Measurements from ENCODE around the gene CSDE1.

The CSDE1 gene

DNA sequence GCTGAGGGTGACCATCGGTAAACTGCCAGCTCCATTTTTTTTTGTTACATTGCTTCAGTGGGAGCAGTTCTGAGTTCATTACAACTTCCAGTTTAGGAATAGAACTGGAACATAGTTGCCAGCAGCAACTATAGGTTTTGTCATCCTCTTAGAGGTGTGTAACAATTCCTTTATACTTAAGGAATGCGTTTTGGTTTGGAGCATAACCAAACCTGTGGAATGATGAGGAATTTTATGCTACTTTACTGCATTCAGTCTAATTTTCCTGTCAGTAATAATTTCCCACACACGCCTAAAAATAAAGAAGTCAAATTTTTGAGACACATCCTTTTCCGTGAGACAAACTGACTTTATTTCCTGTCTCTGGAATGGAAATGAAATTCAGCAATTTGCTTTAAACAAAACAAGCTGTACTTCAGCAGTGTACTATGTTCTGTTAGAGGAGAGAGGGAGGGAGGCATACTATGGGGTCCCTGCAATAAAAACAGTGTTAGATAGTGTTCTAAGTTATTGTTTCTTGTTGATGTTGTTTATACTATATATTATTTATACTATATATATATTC lies 57.7 kb downstream of the CSDE1 start:
- no peaks in the 10 kb centered on the region for H3K36me3 ChIP-seq (ENCODE audit: insufficient read depth, low read length)
- H3K9ac ChIP-seq (ENCODE audit: low read depth, low read length): no peak overlapping the region
- H3K27ac ChIP-seq (ENCODE audit: low read depth, low read length): no peak overlapping the region
- no peak overlapping the region for H3K4me3 ChIP-seq (ENCODE audit: low read length)
- H3K27me3 ChIP-seq (ENCODE audit: insufficient read depth, low read length): peaks cover 7% of the 10 kb centered on the region
- H3K9me3 ChIP-seq (ENCODE audit: insufficient read depth, low read depth, low read length): no peaks in the 10 kb centered on the region
- no peaks in the 10 kb centered on the region for H3K4me1 ChIP-seq (ENCODE audit: insufficient read depth, low read length)
- 87% methylated on average over 3 of the region's 4 CpGs for WGBS

DNA sequence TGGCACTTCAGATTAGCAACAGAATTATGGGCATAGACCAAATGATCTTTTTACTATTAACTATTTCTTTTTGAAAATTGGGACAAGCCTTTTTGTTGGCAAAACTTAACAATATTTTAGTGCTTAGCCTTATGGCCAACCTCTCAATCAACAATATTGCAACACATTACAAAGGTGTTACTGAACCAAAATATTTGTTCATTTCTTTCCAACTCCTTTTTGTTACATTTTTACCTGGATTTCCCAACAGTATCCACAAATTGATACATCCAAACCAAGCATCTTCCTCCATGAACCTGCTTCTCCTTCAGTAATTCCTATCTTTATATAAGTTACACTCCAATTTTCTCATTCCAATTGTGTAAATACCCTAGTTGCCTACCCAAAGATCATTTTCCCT lies 61.0 kb downstream of the CSDE1 start:
- H3K9me3 ChIP-seq (ENCODE audit: insufficient read depth, low read depth, low read length): no peaks in the 10 kb centered on the region

DNA sequence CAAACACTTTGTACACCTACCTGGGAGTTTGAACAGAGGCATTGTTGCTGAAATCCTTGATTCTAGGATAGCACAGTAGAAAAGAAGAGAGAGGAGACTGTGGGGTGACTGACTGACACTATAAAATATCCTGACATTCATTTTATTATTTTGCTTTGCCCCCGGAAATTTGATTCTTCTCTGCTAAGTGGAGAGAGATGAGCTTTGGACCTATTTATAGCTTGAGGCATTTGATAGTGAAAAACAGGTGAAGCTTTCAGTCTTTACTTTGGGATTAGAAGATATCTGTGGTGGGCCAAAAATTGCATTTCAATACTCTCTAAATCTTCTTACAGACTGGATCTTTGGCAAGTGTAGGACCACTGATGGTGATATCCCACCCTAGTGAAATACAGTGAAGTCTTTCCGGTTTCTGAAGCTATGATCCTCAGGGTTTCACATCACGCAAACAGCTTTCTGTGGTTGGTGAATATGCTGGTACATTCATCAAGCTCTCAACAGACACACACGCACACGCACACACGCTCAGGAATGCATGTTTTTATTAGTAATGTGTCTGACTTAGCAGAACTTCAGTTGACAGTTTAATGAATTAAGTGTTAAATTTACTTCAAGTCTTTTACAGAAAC lies 62.2 kb downstream of the CSDE1 start, which contains the start of gene AMPD1:
AMPD1 (minus strand) TSS at position 117 of the 629 bp plus-strand sequence; CDS start at position 42, 75 bp downstream.
- 97% methylated on average over 3 of the region's 6 CpGs for WGBS
- H3K27me3 ChIP-seq (ENCODE audit: insufficient read depth, low read length): peaks cover 7% of the 10 kb centered on the region

More for the DNA sequence above, 61.0 kb downstream of the CSDE1 start:
- Histone ChIP-seq H3K9ac (ENCODE audit: low read depth, low read length) (no peak overlapping the region), H3K36me3 (ENCODE audit: insufficient read depth, low read length) (no peaks in the 10 kb centered on the region), H3K4me1 (ENCODE audit: insufficient read depth, low read length) (no peaks in the 10 kb centered on the region), H3K27me3 (ENCODE audit: insufficient read depth, low read length) (peaks cover 7% of the 10 kb centered on the region), H3K27ac (ENCODE audit: low read depth, low read length) (no peak overlapping the region), H3K4me3 (ENCODE audit: low read length) (no peak overlapping the region)

DNA sequence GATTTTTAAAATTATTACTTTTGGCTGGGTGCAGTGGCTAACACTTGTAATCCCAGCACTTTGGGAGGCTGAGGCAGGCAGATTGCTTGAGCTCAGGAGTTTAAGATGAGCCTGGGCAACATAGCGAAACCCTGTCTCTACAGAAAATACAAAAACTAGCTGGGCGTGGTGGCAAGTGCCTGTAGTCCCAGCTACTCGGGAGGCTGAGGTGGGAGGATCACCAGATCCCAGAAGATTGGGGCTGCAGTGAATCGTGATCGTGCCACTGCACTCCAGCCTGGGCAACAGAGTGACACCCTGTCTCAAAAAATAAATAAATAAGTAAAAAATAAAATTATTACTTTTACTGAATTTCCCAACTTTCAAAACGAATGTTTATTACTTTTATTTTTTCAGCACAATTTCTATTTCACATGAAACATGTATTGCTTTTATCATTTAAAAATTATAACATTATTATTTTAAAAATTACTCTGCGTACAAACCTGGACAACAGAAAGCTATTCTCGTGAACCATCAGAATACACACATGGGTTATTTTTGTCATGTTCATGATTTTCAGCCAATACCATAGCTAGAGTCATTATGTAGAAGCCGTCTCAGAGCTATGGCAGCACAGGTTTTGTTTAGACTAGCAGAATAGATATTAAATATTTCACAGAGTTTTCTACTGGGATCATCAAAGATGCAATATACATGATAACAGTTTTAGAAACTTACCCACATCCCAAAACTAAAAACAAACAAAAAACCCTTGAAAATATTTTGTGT lies 63.1 kb downstream of the CSDE1 start:
- H3K27me3 ChIP-seq (ENCODE audit: insufficient read depth, low read length): peaks cover 1% of the 10 kb centered on the region
- 94% methylated on average over 7 of the region's 9 CpGs for WGBS
- no peaks in the 10 kb centered on the region for H3K4me1 ChIP-seq (ENCODE audit: insufficient read depth, low read length)
- H3K4me3 ChIP-seq (ENCODE audit: low read length): no peak overlapping the region
- no peak overlapping the region for H3K9ac ChIP-seq (ENCODE audit: low read depth, low read length)
- no peaks in the 10 kb centered on the region for H3K36me3 ChIP-seq (ENCODE audit: insufficient read depth, low read length)
- H3K27ac ChIP-seq (ENCODE audit: low read depth, low read length): no peak overlapping the region
- H3K9me3 ChIP-seq (ENCODE audit: insufficient read depth, low read depth, low read length): no peaks in the 10 kb centered on the region

More for the DNA sequence above, 62.2 kb downstream of the CSDE1 start, which contains the start of gene AMPD1:
- Histone ChIP-seq H3K9ac (ENCODE audit: low read depth, low read length) (no peak within 1 kb of the TSS), H3K9me3 (ENCODE audit: insufficient read depth, low read depth, low read length) (no peaks in the 10 kb centered on the region), H3K36me3 (ENCODE audit: insufficient read depth, low read length) (no peaks in the 10 kb centered on the region), H3K27ac (ENCODE audit: low read depth, low read length) (no peak within 1 kb of the TSS), H3K4me1 (ENCODE audit: insufficient read depth, low read length) (no peaks in the 10 kb centered on the region), H3K4me3 (ENCODE audit: low read length) (no peak within 1 kb of the TSS)

DNA sequence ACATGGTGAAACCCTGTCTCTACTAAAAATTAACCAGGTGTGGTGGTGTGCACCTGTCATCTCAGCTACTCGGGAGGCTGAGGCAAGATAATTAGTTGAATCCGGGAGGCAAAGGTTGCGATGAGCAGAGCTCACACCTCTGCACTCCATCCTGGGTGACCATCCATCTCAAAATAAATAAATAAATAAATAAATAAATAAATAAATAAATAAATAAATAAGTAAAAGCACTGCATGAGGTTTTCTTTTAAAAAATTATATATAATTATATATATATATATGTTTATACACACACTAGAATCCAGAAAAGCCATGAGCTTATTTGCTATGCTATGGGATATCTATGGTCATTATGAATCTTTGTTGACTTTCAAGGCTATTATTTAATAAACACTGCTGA lies 64.8 kb downstream of the CSDE1 start:
- Histone ChIP-seq H3K9ac (ENCODE audit: low read depth, low read length) (no peak overlapping the region), H3K9me3 (ENCODE audit: insufficient read depth, low read depth, low read length) (no peaks in the 10 kb centered on the region), H3K27me3 (ENCODE audit: insufficient read depth, low read length) (no peaks in the 10 kb centered on the region), H3K4me1 (ENCODE audit: insufficient read depth, low read length) (no peaks in the 10 kb centered on the region), H3K27ac (ENCODE audit: low read depth, low read length) (no peak overlapping the region), H3K36me3 (ENCODE audit: insufficient read depth, low read length) (no peaks in the 10 kb centered on the region), H3K4me3 (ENCODE audit: low read length) (no peak overlapping the region)
- 100% methylated on average over 3 of the region's 3 CpGs for WGBS

DNA sequence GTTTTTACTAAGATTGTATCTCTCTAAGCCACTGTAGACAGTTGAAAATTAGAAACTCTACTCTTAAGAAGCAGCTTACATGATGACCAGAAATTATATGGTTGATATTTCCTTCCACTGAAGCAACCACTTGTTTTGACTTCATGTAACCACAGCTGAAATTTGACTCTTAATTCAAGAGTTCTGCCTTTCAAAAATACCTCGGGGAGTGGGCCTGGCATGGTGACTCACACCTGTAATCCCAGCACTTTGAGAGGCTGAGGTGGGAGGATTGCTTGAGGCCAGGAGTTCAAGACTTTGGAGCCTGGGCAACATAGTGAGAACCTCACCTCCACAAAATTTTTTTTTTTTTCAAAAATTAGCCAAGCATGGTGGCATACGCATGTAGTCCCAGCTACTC lies 66.7 kb downstream of the CSDE1 start:
- 88% methylated on average over 2 of the region's 2 CpGs for WGBS
- no peak overlapping the region for H3K27ac ChIP-seq (ENCODE audit: low read depth, low read length)
- no peaks in the 10 kb centered on the region for H3K9me3 ChIP-seq (ENCODE audit: insufficient read depth, low read depth, low read length)
- H3K4me3 ChIP-seq (ENCODE audit: low read length): no peak overlapping the region
- no peak overlapping the region for H3K9ac ChIP-seq (ENCODE audit: low read depth, low read length)
- H3K36me3 ChIP-seq (ENCODE audit: insufficient read depth, low read length): no peaks in the 10 kb centered on the region
- no peaks in the 10 kb centered on the region for H3K4me1 ChIP-seq (ENCODE audit: insufficient read depth, low read length)
- H3K27me3 ChIP-seq (ENCODE audit: insufficient read depth, low read length): 0 out of 2 replicates have a peak, but pooled peaks cover 2% of the 10 kb centered on the region

DNA sequence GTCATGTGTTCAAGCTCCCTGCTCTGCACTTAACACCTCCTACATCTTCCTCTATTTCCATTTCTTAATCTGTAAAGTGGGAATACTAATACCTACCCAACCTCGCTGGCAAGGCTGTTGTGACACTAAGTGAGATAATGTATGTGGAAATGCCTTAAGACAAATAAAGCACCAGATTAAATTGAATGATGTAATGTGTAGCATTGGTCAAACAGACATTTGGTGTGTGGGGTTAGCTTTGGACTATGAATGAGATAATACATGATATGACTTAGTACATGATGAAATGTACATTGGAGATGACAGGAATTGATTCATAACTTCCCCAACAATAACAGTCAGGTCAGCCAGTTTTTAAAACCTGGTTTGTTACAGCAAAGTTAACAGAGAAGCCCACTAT lies 67.6 kb downstream of the CSDE1 start:
- 75% methylated on average over 1 of the region's 1 CpG for WGBS
- no peaks in the 10 kb centered on the region for H3K4me1 ChIP-seq (ENCODE audit: insufficient read depth, low read length)

DNA sequence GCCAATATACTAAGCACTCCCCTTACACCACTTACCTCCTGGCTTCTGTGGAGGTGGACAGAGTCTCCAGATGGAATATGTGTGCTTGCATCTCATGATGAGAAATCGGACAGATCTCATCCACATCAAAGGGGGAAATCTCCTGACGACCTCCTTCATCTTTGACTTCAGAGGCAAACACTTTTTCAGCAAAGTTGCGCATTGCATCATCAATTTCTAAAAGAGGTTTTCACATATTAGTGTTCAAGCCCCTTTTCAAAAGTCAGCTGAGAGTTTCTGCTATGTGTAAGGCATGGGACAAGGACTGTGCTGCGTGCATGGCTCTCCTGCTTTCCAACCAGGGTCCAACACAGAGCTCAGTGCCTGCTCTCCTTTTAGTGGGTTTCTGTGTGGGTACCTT lies 69.3 kb downstream of the CSDE1 start:
- H3K9ac ChIP-seq (ENCODE audit: low read depth, low read length): no peak overlapping the region
- no peaks in the 10 kb centered on the region for H3K4me1 ChIP-seq (ENCODE audit: insufficient read depth, low read length)
- no peaks in the 10 kb centered on the region for H3K36me3 ChIP-seq (ENCODE audit: insufficient read depth, low read length)
- WGBS: 89% methylated on average over 4 of the region's 4 CpGs
- H3K27me3 ChIP-seq (ENCODE audit: insufficient read depth, low read length): 0 out of 2 replicates have a peak, but pooled peaks cover 2% of the 10 kb centered on the region
- no peak overlapping the region for H3K27ac ChIP-seq (ENCODE audit: low read depth, low read length)
- H3K4me3 ChIP-seq (ENCODE audit: low read length): no peak overlapping the region
- no peaks in the 10 kb centered on the region for H3K9me3 ChIP-seq (ENCODE audit: insufficient read depth, low read depth, low read length)

More for the DNA sequence above, 67.6 kb downstream of the CSDE1 start:
- H3K4me3 ChIP-seq (ENCODE audit: low read length): no peak overlapping the region
- H3K36me3 ChIP-seq (ENCODE audit: insufficient read depth, low read length): no peaks in the 10 kb centered on the region
- 0 out of 2 replicates have a peak, but pooled peaks cover 2% of the 10 kb centered on the region for H3K27me3 ChIP-seq (ENCODE audit: insufficient read depth, low read length)
- H3K27ac ChIP-seq (ENCODE audit: low read depth, low read length): no peak overlapping the region
- no peak overlapping the region for H3K9ac ChIP-seq (ENCODE audit: low read depth, low read length)
- no peaks in the 10 kb centered on the region for H3K9me3 ChIP-seq (ENCODE audit: insufficient read depth, low read depth, low read length)

DNA sequence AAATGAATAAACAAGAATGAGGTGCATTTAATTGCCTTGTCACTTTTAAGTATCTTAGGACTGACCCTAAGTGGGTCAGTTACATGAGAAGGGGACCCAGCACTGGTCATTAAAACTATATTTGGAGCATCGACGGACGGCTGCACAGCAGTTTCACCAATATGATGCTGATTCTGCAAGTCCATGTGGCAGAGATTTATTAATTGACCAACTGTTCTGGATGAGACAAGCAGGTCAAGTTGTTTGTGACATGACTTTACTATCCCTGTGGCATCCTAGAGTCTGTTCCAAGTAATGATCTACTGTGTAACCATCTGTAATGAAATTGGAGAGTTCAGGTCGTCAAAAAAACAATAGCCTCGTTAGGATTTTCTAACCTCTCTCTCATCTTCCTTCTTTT lies 71.9 kb downstream of the CSDE1 start:
- Histone ChIP-seq H3K4me3 (ENCODE audit: low read length) (no peak overlapping the region), H3K9me3 (ENCODE audit: insufficient read depth, low read depth, low read length) (no peaks in the 10 kb centered on the region), H3K36me3 (ENCODE audit: insufficient read depth, low read length) (no peaks in the 10 kb centered on the region), H3K27me3 (ENCODE audit: insufficient read depth, low read length) (0 out of 2 replicates have a peak, but pooled peaks cover 2% of the 10 kb centered on the region), H3K9ac (ENCODE audit: low read depth, low read length) (no peak overlapping the region), H3K4me1 (ENCODE audit: insufficient read depth, low read length) (no peaks in the 10 kb centered on the region), H3K27ac (ENCODE audit: low read depth, low read length) (no peak overlapping the region)
- 91% methylated on average over 5 of the region's 5 CpGs for WGBS

DNA sequence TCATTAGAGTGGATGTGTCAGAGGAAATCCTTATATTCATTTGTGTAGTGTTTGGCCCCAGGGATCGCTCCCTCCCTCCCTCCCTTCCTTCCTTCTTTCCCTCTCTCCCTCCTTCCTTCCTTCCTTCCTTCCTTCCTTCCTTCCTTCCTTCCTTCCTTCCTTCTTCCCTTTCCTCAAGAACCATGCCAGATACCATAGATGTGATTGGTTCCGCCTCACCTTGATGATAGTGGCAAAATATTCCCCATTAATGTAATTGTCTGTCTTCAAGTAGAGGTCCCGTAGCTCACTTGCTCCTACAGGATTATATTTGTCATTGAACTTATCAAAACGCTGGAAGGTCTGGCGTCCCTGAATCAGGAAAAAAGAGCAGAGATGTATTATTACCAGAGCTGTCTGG lies 80.1 kb downstream of the CSDE1 start:
- Histone ChIP-seq H3K9ac (ENCODE audit: low read depth, low read length) (no peak overlapping the region), H3K27me3 (ENCODE audit: insufficient read depth, low read length) (peaks cover 49% of the 10 kb centered on the region; the same call in 1 of the 2 replicates), H3K9me3 (ENCODE audit: insufficient read depth, low read depth, low read length) (no peaks in the 10 kb centered on the region), H3K36me3 (ENCODE audit: insufficient read depth, low read length) (no peaks in the 10 kb centered on the region), H3K27ac (ENCODE audit: low read depth, low read length) (no peak overlapping the region), H3K4me3 (ENCODE audit: low read length) (no peak overlapping the region), H3K4me1 (ENCODE audit: insufficient read depth, low read length) (no peaks in the 10 kb centered on the region)
- WGBS: 89% methylated on average over 4 of the region's 5 CpGs

DNA sequence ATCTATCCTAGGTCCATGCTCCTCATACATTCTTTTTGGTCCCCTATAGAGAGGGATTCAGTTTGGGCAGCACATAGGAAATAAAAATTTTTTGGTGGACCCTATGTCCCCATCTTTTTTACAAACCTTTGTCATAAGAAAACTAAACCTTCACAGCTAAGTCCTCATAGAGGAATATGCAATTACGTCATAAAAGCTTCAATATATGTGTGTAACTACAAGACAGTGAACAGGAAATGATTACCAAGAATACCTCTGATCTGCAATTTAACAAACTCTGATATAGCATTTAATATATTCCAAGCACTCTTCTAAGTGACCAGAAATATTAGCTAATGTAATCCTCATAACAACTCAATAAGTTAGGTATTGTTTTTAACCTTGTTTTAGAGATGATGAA lies 81.7 kb downstream of the CSDE1 start:
- Histone ChIP-seq H3K9me3 (ENCODE audit: insufficient read depth, low read depth, low read length) (no peaks in the 10 kb centered on the region), H3K9ac (ENCODE audit: low read depth, low read length) (no peak overlapping the region), H3K27me3 (ENCODE audit: insufficient read depth, low read length) (peaks cover 65% of the 10 kb centered on the region; the same call in 1 of the 2 replicates), H3K4me1 (ENCODE audit: insufficient read depth, low read length) (no peaks in the 10 kb centered on the region), H3K4me3 (ENCODE audit: low read length) (no peak overlapping the region), H3K27ac (ENCODE audit: low read depth, low read length) (no peak overlapping the region), H3K36me3 (ENCODE audit: insufficient read depth, low read length) (no peaks in the 10 kb centered on the region)
- WGBS: 100% methylated on average over 1 of the region's 1 CpG
